Adrenal gland (tissue), 12 donors: Measurements from ENCODE around the gene TRAF7. TPM values are rescaled to one million over a fixed set of nuclear protein-coding genes. Genes with fewer than 3 reads are reported as not detected.
"Not testable (repeated sequence)": the region's sequence is repeated elsewhere in the genome, so short reads cannot be mapped to it uniquely, and the experiment has no call there.

ENCODE experiments used
- DNase-seq, 7 donors: peaks; one replicate each; pipeline ENCODE4 v3.0.0-alpha.2; 2019 to 2020
- H3K27ac ChIP-seq, 5 donors: fragments of 200-600 bp; sonication (generic) in 4 of 5; 1 replicate in 3 of 5; 2 replicates in 2 of 5; pipeline versions ENCODE4 v1.5.1 to v1.8.0; 2016 to 2020; ENCODE audit warnings: mild to moderate bottlenecking in 1 of 5
- H3K27me3 ChIP-seq: fragments of 200-600 bp; 2 replicates; pipeline ENCODE4 v1.8.0; 2021
- H3K36me3 ChIP-seq, 2 donors: fragments of 200-600 bp; replicated peaks in 1 of 2; 1 replicate in 1 of 2; 2 replicates in 1 of 2; pipeline versions ENCODE4 v1.5.1 to v1.8.0; 2018 to 2022
- H3K4me1 ChIP-seq, 2 donors: fragments of 200-600 bp; replicated peaks in 1 of 2; 1 replicate in 1 of 2; 2 replicates in 1 of 2; pipeline versions ENCODE4 v1.5.1 to v1.8.0; 2018 to 2021
- H3K4me3 ChIP-seq, 4 donors: fragments of 200-600 bp; sonication (generic) in 3 of 4; one replicate each; pipeline ENCODE4 v1.5.1; 2016 to 2018
- H3K9me3 ChIP-seq, 3 donors: fragments of 200-600 bp; sonication (generic) in 1 of 3; replicated peaks in 1 of 3; 1 replicate in 2 of 3; 2 replicates in 1 of 3; pipeline versions ENCODE4 v1.5.1 to v1.8.0; 2016 to 2021
- WGBS, 4 donors: extraction: QIAGEN DNeasy Blood & Tissue Kit in 2 of 4; methylation state at CpG; one replicate each; pipeline versions ENCODE4 v1.1.5 to v1.1.7; 2013 to 2017; 5-methylcytosine and 5-hydroxymethylcytosine counted together
- intact Hi-C, 2 donors: fragments of 100-400 bp; cut with DNase I; formaldehyde crosslinking; loops; one replicate each; pipeline versions ENCODE4 v1.14.1 to v1.15.0; 2022 to 2023
- polyA plus RNA-seq, 3 donors: library from polyadenylated mRNA; stranded (reverse); fragments of 200-250 nt in 2 of 3; fragments of 350-450 nt in 1 of 3; fragmentation: Illumina TruSeq in 1 of 3; extraction: RNeasy Lipid Tissue Mini Kit (QIAGEN cat#74804) in 1 of 3; gene quantifications; one replicate each; pipeline ENCODE4 v1.2.3, GENCODE V29; 2013 to 2014
- total RNA-seq, 9 donors: library from RNA; depleted of rRNA in 4 of 9; stranded (reverse); fragments of >200 nt in 4 of 9; fragments of 120-200 nt in 1 of 9; fragmentation: NEBNext Ultra II Directional in 1 of 9; extraction: Animal tissue kit (Norgen Biotek cat#: 25700) in 1 of 9; gene quantifications; one replicate each; pipeline versions ENCODE4 v1.1.0 to v1.2.4, GENCODE V29; 2013 to 2023
- donor health status: healthy with polysubstance abuse.
- donor health status: Bipolar disorder and iron deficiency.
- donor health status: DM: yes; HTN: yes; CAD: no.
- donor health status: DM: no; HTN: no; CAD: no.
- donor health status: DM: no; HTN: no; CAD: no.
- donor health status: DM: yes; HTN: yes; CAD: no.

The TRAF7 gene
- total and polyA plus RNA-seq, 12 donors = 21.0 to 129 (median 52.2) TPM

DNA sequence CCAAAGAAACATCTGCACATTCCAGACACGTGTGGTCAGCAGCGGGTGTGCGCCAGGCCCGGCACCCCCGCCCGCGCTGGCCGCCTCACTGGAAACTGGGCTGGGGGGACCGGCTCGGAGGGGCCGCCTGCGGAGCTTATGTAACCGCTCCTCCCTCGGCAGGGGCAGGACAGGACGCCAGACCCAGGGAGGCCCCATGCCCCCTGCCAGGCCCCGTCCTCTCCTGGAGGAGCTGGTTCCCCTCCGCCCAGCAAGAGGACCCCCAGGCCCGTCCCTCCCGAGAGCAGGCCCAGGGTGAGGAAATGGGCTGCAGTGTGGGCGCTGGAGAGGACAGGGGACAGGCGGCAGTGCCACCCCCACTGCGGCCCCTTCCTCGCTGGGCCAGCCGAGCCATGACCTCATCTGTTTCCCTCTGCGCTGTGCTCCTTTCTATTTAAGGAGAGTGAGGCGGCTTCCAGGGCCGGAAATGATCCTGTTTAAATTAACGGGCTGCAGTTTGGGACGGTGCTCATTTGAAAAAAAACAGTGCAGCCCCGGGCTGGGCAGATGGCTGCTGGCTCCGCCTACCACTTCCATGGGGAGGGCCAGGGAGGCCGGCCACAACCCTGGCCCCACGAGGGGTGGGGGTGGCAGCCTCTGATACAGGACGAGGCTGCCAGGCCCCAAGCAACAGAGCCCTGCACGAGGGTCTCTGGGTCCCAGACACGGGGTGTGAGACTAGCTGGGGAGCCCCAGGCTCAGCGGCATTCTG, 30.7 kb upstream of the TRAF7 start:
- H3K27ac ChIP-seq = peak overlapping the region in 4 of 5 donors; percentile 38 to 92 (median 70)
- H3K4me3 ChIP-seq = peak overlapping the region in 1 of 4 donors; percentile 30
- peak in 3 of 7 donors; percentile 46 to 88 (median 48) for DNase-seq
- H3K36me3 ChIP-seq, intact Hi-C loops, H3K27me3 ChIP-seq, H3K9me3 ChIP-seq: not testable (repeated sequence)
- peaks cover 0 to 33% of the 10 kb centered on the region in 2 donors for H3K4me1 ChIP-seq
- 31 to 51% (median 41%) methylated on average over 5 to 37 of the region's 37 CpGs for WGBS, 4 donors

DNA sequence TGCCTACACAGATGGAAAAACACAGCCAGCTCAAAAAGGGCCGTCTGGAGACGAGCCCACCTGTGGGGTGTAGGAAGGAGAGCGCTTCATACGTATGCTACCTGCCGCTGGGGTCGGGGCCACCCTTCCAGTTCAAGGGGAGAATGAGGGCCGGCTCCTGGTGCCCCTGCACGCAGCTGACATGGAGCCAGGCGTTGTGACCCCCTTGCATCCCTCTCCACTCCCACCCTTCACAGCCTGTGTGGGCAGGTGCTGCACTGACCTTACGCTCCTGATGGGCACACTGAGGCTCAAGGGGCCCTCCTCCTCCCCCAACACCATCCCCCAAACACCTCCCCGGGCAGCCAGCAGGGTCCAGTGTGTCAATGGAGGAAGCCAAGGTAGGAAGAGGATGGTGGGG, 30.0 kb upstream of the TRAF7 start:
- intact Hi-C loops, H3K27me3 ChIP-seq, DNase-seq, H3K9me3 ChIP-seq, H3K36me3 ChIP-seq, H3K4me3 ChIP-seq: not testable (repeated sequence)
- 54 to 60% (median 57%) methylated on average over 9 to 11 of the region's 11 CpGs; no CpG with 5 or more reads in 1 of the 4 donors for whole genome bisulfite sequencing, 4 donors
- Histone ChIP-seq H3K27ac (peak overlapping the region in 4 of 5 donors; percentile 14 to 92 (median 54)), H3K4me1 (peaks cover 0 to 33% of the 10 kb centered on the region in 2 donors)

DNA sequence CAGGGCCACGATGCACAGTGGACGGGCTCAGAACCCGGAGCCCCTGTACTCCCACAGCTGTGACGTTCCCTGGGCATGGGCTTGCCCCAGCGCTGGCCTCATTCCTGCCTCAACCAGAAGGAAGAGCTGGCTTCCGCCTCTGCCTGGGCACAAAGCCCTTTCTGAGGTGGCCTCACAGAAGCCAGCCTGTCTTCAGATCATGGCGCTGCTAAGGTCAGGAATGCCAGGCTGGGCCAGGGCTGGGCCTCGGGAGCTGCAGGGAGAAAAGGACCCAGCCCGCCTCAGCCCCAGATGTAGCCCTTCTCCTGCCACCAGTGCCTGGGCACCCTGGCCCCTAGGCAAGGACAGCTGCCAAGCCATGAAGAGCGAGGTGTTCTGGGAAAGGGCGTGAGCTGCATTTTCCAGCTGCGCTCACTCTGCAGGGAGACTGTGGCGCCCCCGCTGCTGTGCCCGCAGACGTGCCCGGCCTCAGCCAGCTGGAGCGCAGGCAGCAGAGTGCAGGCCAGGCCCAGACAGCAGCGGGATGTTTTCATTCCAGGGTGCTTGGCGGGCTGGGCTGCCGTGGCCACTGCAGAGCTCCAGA, 29.3 kb upstream of the TRAF7 start:
- H3K27me3 ChIP-seq, H3K36me3 ChIP-seq, H3K4me3 ChIP-seq, intact Hi-C loops, H3K9me3 ChIP-seq: not testable (repeated sequence)
- WGBS, 4 donors = 46 to 61% (median 55%) methylated on average over 14 to 21 of the region's 21 CpGs
- H3K4me1 ChIP-seq = peaks cover 0 to 33% of the 10 kb centered on the region in 2 donors
- DNase-seq = peak in 4 of 7 donors; percentile 38 to 72 (median 52)
- peak overlapping the region in 3 of 5 donors; percentile 4 to 92 (median 90) for H3K27ac ChIP-seq

DNA sequence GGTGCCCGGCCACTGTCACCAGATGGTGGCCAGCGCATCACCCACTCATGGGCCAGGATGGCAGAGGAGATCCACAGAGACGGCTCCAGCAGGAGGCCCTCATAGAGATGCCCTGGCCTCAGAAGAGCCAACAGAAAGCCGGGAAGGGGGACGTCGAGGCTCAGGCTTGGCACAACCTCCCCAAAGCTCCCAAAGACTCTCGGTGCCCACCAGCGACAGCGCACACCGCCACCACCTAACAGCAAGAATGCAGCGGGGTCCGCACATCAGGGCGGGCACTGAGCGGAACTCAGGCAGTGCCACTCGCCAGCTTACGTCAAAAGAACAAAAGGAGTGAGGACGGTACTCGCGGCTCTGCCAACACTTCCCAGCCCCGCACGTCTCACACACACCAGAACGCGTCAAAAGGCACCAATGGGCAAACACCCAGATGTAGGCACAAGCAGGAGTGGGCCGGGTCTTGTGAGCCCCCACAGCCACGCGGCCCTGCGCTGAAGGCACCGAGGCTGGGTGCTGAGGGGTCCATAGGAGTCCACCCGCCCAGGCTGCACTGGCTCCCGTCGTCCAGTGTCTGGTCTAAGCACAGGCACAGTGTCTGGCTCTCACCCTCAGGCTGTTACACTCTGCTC, 28.5 kb upstream of the TRAF7 start:
- H3K9me3 ChIP-seq, H3K4me3 ChIP-seq, H3K27me3 ChIP-seq, H3K36me3 ChIP-seq, intact Hi-C loops: not testable (repeated sequence)
- WGBS, 4 donors = 82 to 92% (median 89%) methylated on average over 7 to 31 of the region's 31 CpGs
- Histone ChIP-seq H3K27ac (peak overlapping the region in 3 of 5 donors; percentile 4 to 92 (median 90)), H3K4me1 (peaks cover 0 to 33% of the 10 kb centered on the region in 2 donors)
- peak in 3 of 7 donors; percentile 46 to 72 (median 55) for DNase-seq

DNA sequence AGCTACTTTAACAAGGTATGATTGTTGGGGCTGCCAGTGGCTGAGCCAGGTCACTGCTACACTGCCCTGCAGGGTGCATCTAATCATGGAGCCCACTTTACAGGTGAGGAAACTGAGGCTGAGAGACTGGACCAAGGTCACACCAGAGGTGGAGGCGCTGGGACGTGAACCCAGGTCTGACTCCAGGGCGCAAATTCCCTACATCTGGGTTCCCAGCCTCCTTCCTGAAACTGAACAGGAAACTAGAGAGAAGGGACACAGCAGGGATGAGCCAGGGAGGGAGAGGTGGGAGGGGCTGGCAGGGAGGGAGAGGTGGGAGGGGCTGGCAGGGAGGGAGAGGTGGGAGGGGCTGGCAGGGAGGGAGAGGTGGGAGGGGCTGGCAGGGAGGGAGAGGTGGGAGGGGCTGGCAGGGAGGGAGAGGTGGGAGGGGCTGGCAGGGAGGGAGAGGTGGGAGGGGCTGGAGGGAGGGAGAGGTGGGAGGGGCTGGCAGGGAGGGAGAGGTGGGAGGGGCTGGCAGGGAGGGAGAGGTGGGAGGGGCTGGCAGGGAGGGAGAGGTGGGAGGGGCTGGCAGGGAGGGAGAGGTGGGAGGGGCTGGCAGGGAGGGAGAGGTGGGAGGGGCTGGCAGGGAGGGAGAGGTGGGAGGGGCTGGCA, 27.8 kb upstream of the TRAF7 start:
- H3K9me3 ChIP-seq, H3K36me3 ChIP-seq, H3K4me3 ChIP-seq, H3K27me3 ChIP-seq, intact Hi-C loops: not testable (repeated sequence)
- peaks cover 0 to 33% of the 10 kb centered on the region in 2 donors for H3K4me1 ChIP-seq
- H3K27ac ChIP-seq = peak overlapping the region in 2 of 5 donors; percentile 90 to 92
- 7 to 33% methylated on average over 2 to 3 of the region's 3 CpGs; no CpG with 5 or more reads in 2 of the 4 donors for WGBS, 4 donors
- DNase-seq = peak; percentile 44 to 80 (median 55)

DNA sequence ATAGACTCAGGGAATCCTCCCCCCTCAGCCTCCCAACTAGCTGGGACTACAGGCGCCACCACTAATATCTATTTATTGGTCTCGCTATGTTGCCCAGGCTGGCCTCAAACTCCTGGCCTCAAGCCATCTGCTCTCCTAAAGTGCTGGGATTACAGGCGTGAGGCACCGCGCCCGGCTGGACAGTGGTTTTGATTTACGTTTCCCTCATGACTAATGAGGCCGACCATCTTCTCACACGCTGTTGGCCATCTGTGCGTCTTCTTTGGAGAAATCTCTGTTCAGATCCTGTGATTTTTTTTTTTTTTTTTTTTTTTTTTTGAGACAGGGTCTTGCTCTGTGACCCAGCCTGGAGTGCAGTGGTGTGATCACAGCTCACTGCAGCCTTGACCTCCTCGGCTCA, 26.3 kb upstream of the TRAF7 start:
- DNase-seq = peak in 1 of 7 donors; percentile 22
- H3K4me3 ChIP-seq, H3K27ac ChIP-seq, H3K9me3 ChIP-seq, intact Hi-C loops, H3K27me3 ChIP-seq, H3K36me3 ChIP-seq: not testable (repeated sequence)
- H3K4me1 ChIP-seq = peaks cover 0 to 36% of the 10 kb centered on the region in 2 donors
- WGBS, 4 donors = 54 to 84% (median 79%) methylated on average over 9 of the region's 11 CpGs

DNA sequence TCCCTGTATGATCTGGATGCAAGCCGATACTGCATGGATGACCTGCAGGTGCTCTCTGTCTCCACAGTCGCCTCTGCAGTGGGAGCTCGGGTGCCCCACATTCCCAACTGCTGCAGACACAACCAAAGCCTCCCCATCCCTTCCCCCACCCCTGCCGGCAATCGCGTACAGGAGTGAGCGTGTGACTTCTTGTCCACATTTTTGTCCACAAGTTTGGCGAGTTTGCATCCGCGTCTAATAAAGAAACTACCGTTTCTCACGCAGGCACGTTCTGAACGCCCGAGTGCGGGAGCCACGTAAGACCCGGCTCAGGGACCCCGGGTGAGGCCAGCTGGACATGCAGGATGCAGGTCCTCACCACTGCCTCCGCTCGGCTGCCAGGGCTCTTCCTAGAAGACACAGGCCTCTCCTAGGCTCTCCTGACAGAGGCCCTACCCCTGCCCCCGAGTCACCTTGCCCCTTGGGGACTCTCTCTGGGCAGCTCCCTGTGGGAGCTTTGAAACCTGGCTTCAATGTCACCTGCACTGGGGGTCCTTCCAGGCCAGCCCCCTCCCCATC, 25.6 kb upstream of the TRAF7 start:
- 75 to 96% (median 80%) methylated on average over 5 to 22 of the region's 22 CpGs for WGBS, 4 donors
- H3K4me3 ChIP-seq, H3K27me3 ChIP-seq, intact Hi-C loops, H3K36me3 ChIP-seq, H3K9me3 ChIP-seq, H3K27ac ChIP-seq: not testable (repeated sequence)
- peaks cover 0 to 32% of the 10 kb centered on the region in 2 donors for H3K4me1 ChIP-seq
- DNase-seq = peak in 1 of 7 donors; percentile 15

DNA sequence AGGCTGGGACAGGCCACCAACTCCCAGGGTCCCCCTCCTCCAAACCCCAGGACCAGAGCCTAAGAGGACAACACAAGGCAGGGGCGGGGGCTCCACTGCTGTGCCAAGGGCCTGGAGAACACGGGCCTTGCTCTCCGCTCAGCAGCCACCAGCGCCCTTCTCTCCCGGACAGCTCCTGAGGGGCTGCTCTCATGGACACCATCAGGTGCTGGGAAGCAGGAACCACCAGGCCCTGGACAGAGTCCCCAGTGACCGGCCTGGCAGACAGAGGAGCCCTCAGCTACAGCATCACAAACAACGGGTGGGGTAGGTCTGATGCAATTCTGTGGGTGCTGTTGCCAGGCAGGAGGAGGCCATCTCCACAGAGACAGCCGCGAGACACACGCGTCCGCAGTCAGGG, 21.8 kb upstream of the TRAF7 start:
- intact Hi-C loops, H3K27me3 ChIP-seq, H3K9me3 ChIP-seq, H3K36me3 ChIP-seq, H3K4me3 ChIP-seq, H3K4me1 ChIP-seq, DNase-seq: not testable (repeated sequence)
- WGBS, 4 donors = 41 to 67% methylated on average over 2 to 7 of the region's 12 CpGs; no CpG with 5 or more reads in 2 of the 4 donors
- H3K27ac ChIP-seq = peak overlapping the region in 2 of 5 donors; percentile 45 to 60

DNA sequence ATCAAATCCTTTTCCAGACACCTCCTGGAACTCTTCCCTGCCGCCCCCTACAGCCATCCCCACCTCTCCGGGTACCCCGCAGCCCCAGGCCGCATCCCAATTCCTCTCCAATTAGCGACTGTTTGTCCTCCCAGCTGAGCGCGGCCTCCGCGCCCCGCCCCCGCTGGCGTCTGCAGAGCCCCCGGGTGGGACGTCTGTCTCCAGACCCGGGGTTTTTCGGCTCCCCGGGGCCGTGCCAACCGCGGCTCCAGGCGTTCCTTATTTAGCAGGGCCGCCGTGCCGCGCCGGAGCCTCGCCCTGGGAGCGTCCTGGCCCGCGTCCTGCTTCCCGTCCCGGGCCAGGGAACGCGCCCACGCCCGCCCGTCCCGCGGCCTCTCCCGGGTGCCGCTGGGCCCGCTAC, 20.5 kb upstream of the TRAF7 start:
- H3K9me3 ChIP-seq, H3K27me3 ChIP-seq, H3K4me1 ChIP-seq, intact Hi-C loops, H3K36me3 ChIP-seq: not testable (repeated sequence)
- 0 to 2% (median 1%) methylated on average over 8 to 31 of the region's 42 CpGs for WGBS, 4 donors
- DNase-seq = peak in 3 of 7 donors; percentile 27 to 39 (median 33)
- Histone ChIP-seq H3K4me3 (peak overlapping the region in 2 of 4 donors; percentile 43 to 71), H3K27ac (peak overlapping the region in 4 of 5 donors; percentile 37 to 89 (median 61))
